ENCODE results near the gene SH3GLB1. TPM values are rescaled to one million over a fixed set of nuclear protein-coding genes. Genes with fewer than 3 reads are reported as not detected.
A peak's percentile ranks its signal among the peaks of the same experiment; 100 is the strongest.

SH3GLB1 gene
- total and polyA plus RNA-seq, 2 of the 8 experiments (the other 6 are each of a cell fraction or from before 2014, with no cell fraction given): 7.7 to 43.1 TPM

- Histone ChIP-seq H3K23me2 (ENCODE audit: low read depth, low read length) (peaks cover 8% of the 10 kb centered on the region), H3K4ac (replicated peaks; ENCODE audit: insufficient read length, low read depth, low read length) (no peak overlapping the region), H3K56ac (replicated peaks; ENCODE audit: insufficient read length, low read depth, low read length) (no peak overlapping the region), H3K4me2 (ENCODE audit: insufficient read depth in 1 of 2, low read depth in 2 of 2, low read length in 2 of 2) (peak overlapping the region; percentile 89 to 93), H3K14ac (ENCODE audit: insufficient read length) (no peak overlapping the region), H3K27me3 (replicated peaks in 1 of 4; ENCODE audit: control insufficient read depth in 3 of 4, extremely low read depth in 1 of 4, insufficient read depth in 3 of 4, low read length in 3 of 4) (no peaks in the 10 kb centered on the region; a peak in 1 of 7 replicates), H2AFZ (ENCODE audit: low read length) (no peak overlapping the region), H3K4me1 (replicated peaks in 1 of 4; ENCODE audit: control insufficient read depth in 3 of 4, insufficient read depth in 4 of 4, low read length in 3 of 4) (peaks cover 0 to 7% (median 3%) of the 10 kb centered on the region in 4 experiments; a peak in 4 of 7 replicates), H2BK12ac (ENCODE audit: low read depth, low read length) (no peak overlapping the region), H2AK5ac (ENCODE audit: low read depth, low read length) (no peak overlapping the region), H2BK120ac (replicated peaks; ENCODE audit: low read depth, low read length) (no peak overlapping the region), H3K36me3 (ENCODE audit: control insufficient read depth in 2 of 4, insufficient read depth in 4 of 4, low read length in 3 of 4) (no peaks in the 10 kb centered on the region), H3K79me1 (ENCODE audit: low read depth, low read length) (no peaks in the 10 kb centered on the region), H3K79me2 (ENCODE audit: control insufficient read depth in 1 of 2, insufficient read depth in 2 of 2, low read length in 2 of 2) (peaks cover 0 to 44% of the 10 kb centered on the region in 2 experiments; a peak in 2 of 4 replicates), H2BK5ac (ENCODE audit: low read depth, low read length) (no peak overlapping the region), H4K8ac (ENCODE audit: extremely low read depth, insufficient read depth, low read length) (no peak overlapping the region), H2BK15ac (ENCODE audit: low read length) (no peak overlapping the region), H3K4me3 (ENCODE audit: extremely low read depth in 1 of 4, insufficient read depth in 2 of 4, low read depth in 3 of 4, low read length in 4 of 4) (peak overlapping the region; percentile 70 to 83 (median 82)), H3K9me3 (ENCODE audit: insufficient read depth in 2 of 2, low read depth in 1 of 2, low read length in 1 of 2) (no peaks in the 10 kb centered on the region), H3K9ac (replicated peaks in 1 of 4; ENCODE audit: extremely low read depth in 1 of 4, low read depth in 3 of 4, low read length in 3 of 4) (no peak overlapping the region), H3K23ac (ENCODE audit: insufficient read length) (no peak overlapping the region), H4K91ac (replicated peaks; ENCODE audit: insufficient read length, low read length) (no peak overlapping the region), H4K20me1 (replicated peaks in 1 of 2; ENCODE audit: control insufficient read depth in 1 of 2, insufficient read depth in 2 of 2, low read length in 2 of 2) (no peaks in the 10 kb centered on the region), H3K18ac (ENCODE audit: extremely low read depth, low read length) (no peak overlapping the region), H3K27ac (ENCODE audit: low read depth, low read length) (no peak overlapping the region), H2BK20ac (ENCODE audit: low read length) (no peak overlapping the region), H4K5ac (ENCODE audit: insufficient read length, low read depth, low read length) (no peak overlapping the region)
- 67% methylated on average over 2 of the region's 2 CpGs; no CpG with 5 or more reads in 1 of the 2 experiments for WGBS, 2 experiments (ENCODE audit: extremely low coverage in 1 of 2, insufficient coverage in 1 of 2, insufficient read length in 1 of 2, insufficient replicate concordance in 2 of 2, low coverage in 1 of 2, low lambda C conversion rate in 2 of 2, missing lambda C conversion rate in 1 of 2)
- POLR2A ChIA-PET (ENCODE audit: partially characterized antibody): interaction anchor here (2.3 kb wide), 1 partner anchor 150 kb away, joined by 5 read pairs; no protein-coding TSS in a partner anchor
- DNase-seq (ENCODE audit: low read depth in 1 of 2, low spot score in 2 of 2) (no peak), FAIRE-seq (no peak)
- CTCF ChIA-PET (ENCODE audit: partially characterized antibody): interaction anchor here (0.5 to 4.9 kb wide), 12 partner anchors 10 to 836 kb away, joined by 3 to 38 read pairs (median 4); no protein-coding TSS in a partner anchor
- TF ChIP-seq PHF8 (conservative IDR thresholded peaks at IDR 0.05; ENCODE audit: low read depth, low read length): no peak
- TF ChIP-seq, protein P1, sequence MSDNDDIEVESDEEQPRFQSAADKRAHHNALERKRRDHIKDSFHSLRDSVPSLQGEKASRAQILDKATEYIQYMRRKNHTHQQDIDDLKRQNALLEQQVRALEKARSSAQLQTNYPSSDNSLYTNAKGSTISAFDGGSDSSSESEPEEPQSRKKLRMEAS (IDR thresholded peaks at IDR 0.05): no peak
- no peak for TF ChIP-seq TCF12 (IDR thresholded peaks at IDR 0.05; ENCODE audit: low read depth, low read length)
- TF ChIP-seq SIRT6 (IDR thresholded peaks at IDR 0.05; ENCODE audit: low read length): no peak
- no peak for TF ChIP-seq RAD21 (IDR thresholded peaks at IDR 0.05 in 1 of 2, conservative IDR thresholded peaks at IDR 0.05 in 1 of 2; ENCODE audit: low read depth in 2 of 2, low read length in 2 of 2)
- no peak for TF ChIP-seq NRF1 (IDR thresholded peaks at IDR 0.05; ENCODE audit: low read depth, low read length)
- no peak for TF ChIP-seq BCL11A (IDR thresholded peaks at IDR 0.05; ENCODE audit: low read depth in 2 of 2, low read length in 2 of 2)
- TF ChIP-seq KDM1A (IDR thresholded peaks at IDR 0.05; ENCODE audit: borderline replicate concordance, low read length): no peak
- TF ChIP-seq ASH2L (IDR thresholded peaks at IDR 0.05; ENCODE audit: low read length): no peak
- no peak for TF ChIP-seq CEBPB (IDR thresholded peaks at IDR 0.05; ENCODE audit: low read depth, low read length)
- no peak for TF ChIP-seq CBX5 (IDR thresholded peaks at IDR 0.05; ENCODE audit: low read depth, low read length)
- no peak for TF ChIP-seq CHD2 (IDR thresholded peaks at IDR 0.05; ENCODE audit: low read length)
- TF ChIP-seq BACH1 (IDR thresholded peaks at IDR 0.05; ENCODE audit: low read length): no peak
- no peak for TF ChIP-seq SRF (IDR thresholded peaks at IDR 0.05; ENCODE audit: low read depth, low read length)
Observed at GRCh38 chr1:86706018-86706635, 1.8 kb downstream of the SH3GLB1 start.
